Endothelial cell of umbilical vein (primary cell): ENCODE measurements around the gene SLC6A7. TPM values are rescaled to one million over a fixed set of nuclear protein-coding genes. Genes with fewer than 3 reads are reported as not detected.

ENCODE experiments used
- BruUV-seq: library from RNA; stranded (reverse); fragments of 400-500 nt; replicated peaks from 2 replicates; lab custom pipeline; 2021; lab: Mats Ljungman, UMichigan
- CTCF ChIA-PET: fragments of 300-600, 350-600 bp; sonication (Branson Sonifier 250); formaldehyde crosslinking; loops from one replicate; lab custom pipeline; 2021; ENCODE audit warnings: antibody characterized with exemption, inconsistent platforms; lab: Charles Lee
- POLR2A ChIA-PET: fragments of 300-600, 350-600 bp; sonication (Branson Sonifier 250); formaldehyde crosslinking; loops from one replicate; lab custom pipeline; 2021; ENCODE audit warnings: antibody characterized with exemption, inconsistent platforms; lab: Charles Lee
- DNase-seq: peaks from one replicate; pipeline ENCODE4 v3.0.0-alpha.2; 2011; ENCODE audit warnings: low read depth, low spot score
- FAIRE-seq: peaks from 2 replicates; lab custom pipeline; 2011; peaks lifted over from hg19 to GRCh38; lab: Jason Lieb, UNC
- H2AFZ ChIP-seq: 2 replicates; pipeline ENCODE4 v1.6.0; 2012; ENCODE audit warnings: low read depth, low read length, control low read depth, inconsistent platforms
- H3K27ac ChIP-seq: 2 replicates; pipeline ENCODE4 v1.5.1; 2011; ENCODE audit warnings: low read depth, mild to moderate bottlenecking, control low read depth, low read length, moderate library complexity; ENCODE audit not compliant: insufficient read depth
- H3K27me3 ChIP-seq, 2 experiments: 2 replicates each; pipeline versions ENCODE4 v1.6.0 to v1.6.1; 2011; ENCODE audit warnings: low read length in 2 of 2, mixed read lengths in 1 of 2; ENCODE audit not compliant: control insufficient read depth in 2 of 2, insufficient read depth in 2 of 2
- H3K36me3 ChIP-seq, 2 experiments: 2 replicates in 1 of 2; 3 replicates in 1 of 2; pipeline ENCODE4 v1.5.1; 2011; ENCODE audit warnings: low read length in 2 of 2, mild to moderate bottlenecking in 1 of 2, moderate library complexity in 1 of 2; ENCODE audit not compliant: control insufficient read depth in 2 of 2, insufficient read depth in 2 of 2; ENCODE audit errors: extremely low read depth in 1 of 2
- H3K4me1 ChIP-seq: 3 replicates; pipeline ENCODE4 v1.5.1; 2011; ENCODE audit warnings: mild to moderate bottlenecking, low read length; ENCODE audit not compliant: control insufficient read depth, insufficient read depth; ENCODE audit errors: extremely low read depth
- H3K4me2 ChIP-seq: 2 replicates; pipeline ENCODE4 v1.6.1; 2011; ENCODE audit warnings: low read length, control low read depth, mixed read lengths; ENCODE audit not compliant: insufficient read depth
- H3K4me3 ChIP-seq, 3 experiments: fragments of 200-600 bp in 1 of 3; sonication (generic), shearing (Covaris generic) in 1 of 3; replicated peaks in 1 of 3; 2 replicates each; pipeline ENCODE4 v1.5.1; 2011 to 2016; ENCODE audit warnings: control low read depth in 3 of 3, low read length in 3 of 3, mild to moderate bottlenecking in 2 of 3, inconsistent platforms in 1 of 3, low read depth in 1 of 3, moderate library complexity in 1 of 3; ENCODE audit not compliant: insufficient read depth in 1 of 3
- H3K79me2 ChIP-seq: 2 replicates; pipeline ENCODE4 v1.6.0; 2012; ENCODE audit warnings: low read length, inconsistent platforms; ENCODE audit not compliant: control insufficient read depth, insufficient read depth
- H3K9ac ChIP-seq: replicated peaks from 2 replicates; pipeline ENCODE3; 2011; ENCODE audit warnings: low read length, control low read depth; ENCODE audit not compliant: insufficient read depth; ENCODE audit errors: extremely low read depth
- H3K9me1 ChIP-seq: replicated peaks from 3 replicates; pipeline ENCODE4 v1.6.0; 2011; ENCODE audit warnings: mild to moderate bottlenecking, low read length; ENCODE audit not compliant: control insufficient read depth, insufficient read depth; ENCODE audit errors: extremely low read depth
- H3K9me3 ChIP-seq: replicated peaks from 2 replicates; pipeline ENCODE4 v1.5.1; 2012; ENCODE audit warnings: low read length, inconsistent platforms; ENCODE audit not compliant: control insufficient read depth, insufficient read depth
- H4K20me1 ChIP-seq: replicated peaks from 2 replicates; pipeline ENCODE3; 2011; ENCODE audit warnings: mild to moderate bottlenecking, low read length; ENCODE audit not compliant: control insufficient read depth, insufficient read depth; ENCODE audit errors: extremely low read depth
- EZH2 ChIP-seq: IDR thresholded peaks from 2 replicates; pipeline ENCODE4 v1.6.1; 2012; ENCODE audit warnings: borderline replicate concordance, low read depth, mild to moderate bottlenecking, moderate library complexity, low read length, inconsistent platforms; ENCODE audit not compliant: severe bottlenecking
- POLR2AphosphoS5 ChIP-seq: IDR thresholded peaks from 2 replicates; pipeline ENCODE4 v1.6.1; 2012; ENCODE audit warnings: low read depth, mild to moderate bottlenecking, control low read depth, low read length, moderate library complexity; ENCODE audit not compliant: insufficient read depth
- dilution Hi-C: fragments of 300-500 bp; cut with MboI; formaldehyde crosslinking; loops from one replicate; pipeline ENCODE4 v1.15.0; 2019; ENCODE audit warnings: low sequenced_read_pairs; ENCODE audit not compliant: extremely low pct_ligation_motif_present
- intact Hi-C: fragments of 100-400 bp; cut with micrococcal nuclease; formaldehyde crosslinking; loops from one replicate; pipeline ENCODE4 v1.10.0; 2022
- polyA plus RNA-seq, 4 experiments: library from polyadenylated mRNA; depleted of rRNA in 3 of 4; stranded (reverse) in 3 of 4; unstranded in 1 of 4; fragments of >200 nt; gene quantifications; 2 replicates each; pipeline versions ENCODE4 v1.2.1 to v1.2.3, GENCODE V29; 2011 to 2012; ENCODE audit warnings: missing spikeins in 1 of 4
- total RNA-seq: library from RNA; stranded (reverse); gene quantifications from 2 replicates; pipeline ENCODE4 v1.2.3, GENCODE V29; 2021
- TF ChIP-seq, protein P1 (sequence below), 2 donors: IDR thresholded peaks; 1 replicate in 1 of 2; 2 replicates in 1 of 2; pipeline ENCODE4 v1.5.1; 2011; ENCODE audit warnings: low read length in 2 of 2, mild to moderate bottlenecking in 2 of 2, moderate library complexity in 2 of 2, control low read depth in 1 of 2, inconsistent platforms in 1 of 2, low read depth in 1 of 2; ENCODE audit not compliant: insufficient read depth in 1 of 2; ENCODE audit errors: extremely low read depth in 1 of 2
- TF ChIP-seq, protein P2 (sequence below): IDR thresholded peaks from 2 replicates; pipeline ENCODE4 v1.6.1; 2011; ENCODE audit not compliant: insufficient read depth, insufficient read length

SLC6A7 gene
- total and polyA plus RNA-seq, 2 donors (not counting 3 experiments of a cell fraction or from before 2014, with no cell fraction given) = not detected

DNA sequence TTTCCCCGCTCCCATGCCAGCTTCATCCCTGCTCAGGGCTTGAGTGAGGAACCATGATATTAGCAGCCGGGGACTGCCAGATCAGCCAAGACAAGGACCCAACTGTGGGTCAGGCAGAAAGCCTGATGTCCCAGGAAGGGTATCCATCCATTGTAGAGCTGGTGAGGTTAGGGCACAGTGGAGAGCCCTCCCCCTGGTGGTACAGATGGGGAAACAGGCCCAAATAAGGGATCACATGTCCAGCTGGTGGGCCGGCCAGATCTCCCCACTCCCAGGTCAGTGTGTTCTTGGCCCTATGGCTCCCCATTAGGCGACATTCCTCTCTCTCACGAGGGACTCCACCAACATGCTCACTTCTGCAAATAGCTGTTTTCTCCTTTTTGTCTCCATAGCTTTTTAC is 14.3 kb upstream of the SLC6A7 start:
- no peaks in the 10 kb centered on the region for H3K4me1 ChIP-seq
- no peaks in the 10 kb centered on the region for H3K9me1 ChIP-seq
- no peak overlapping the region for H3K27ac ChIP-seq
- TF ChIP-seq POLR2AphosphoS5 = no peak
- TF ChIP-seq, protein P1, sequence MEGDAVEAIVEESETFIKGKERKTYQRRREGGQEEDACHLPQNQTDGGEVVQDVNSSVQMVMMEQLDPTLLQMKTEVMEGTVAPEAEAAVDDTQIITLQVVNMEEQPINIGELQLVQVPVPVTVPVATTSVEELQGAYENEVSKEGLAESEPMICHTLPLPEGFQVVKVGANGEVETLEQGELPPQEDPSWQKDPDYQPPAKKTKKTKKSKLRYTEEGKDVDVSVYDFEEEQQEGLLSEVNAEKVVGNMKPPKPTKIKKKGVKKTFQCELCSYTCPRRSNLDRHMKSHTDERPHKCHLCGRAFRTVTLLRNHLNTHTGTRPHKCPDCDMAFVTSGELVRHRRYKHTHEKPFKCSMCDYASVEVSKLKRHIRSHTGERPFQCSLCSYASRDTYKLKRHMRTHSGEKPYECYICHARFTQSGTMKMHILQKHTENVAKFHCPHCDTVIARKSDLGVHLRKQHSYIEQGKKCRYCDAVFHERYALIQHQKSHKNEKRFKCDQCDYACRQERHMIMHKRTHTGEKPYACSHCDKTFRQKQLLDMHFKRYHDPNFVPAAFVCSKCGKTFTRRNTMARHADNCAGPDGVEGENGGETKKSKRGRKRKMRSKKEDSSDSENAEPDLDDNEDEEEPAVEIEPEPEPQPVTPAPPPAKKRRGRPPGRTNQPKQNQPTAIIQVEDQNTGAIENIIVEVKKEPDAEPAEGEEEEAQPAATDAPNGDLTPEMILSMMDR (IDR thresholded peaks at IDR 0.05; ENCODE audit: extremely low read depth in 1 of 2, insufficient read depth in 1 of 2, low read depth in 1 of 2, low read length in 2 of 2) = peak; percentile 48 to 77
- FAIRE-seq = peak; percentile 81
- H2AFZ ChIP-seq = no peak overlapping the region
- no peak overlapping the region for H3K9ac ChIP-seq
- H3K36me3 ChIP-seq = no peaks in the 10 kb centered on the region
- DNase-seq = peak; percentile 34
- no peak overlapping the region for H3K4me3 ChIP-seq
- POLR2A ChIA-PET = no interaction called here
- H3K27me3 ChIP-seq = peaks cover 6 to 10% of the 10 kb centered on the region in 2 experiments
- BruUV-seq = no TSS peak
- no peaks in the 10 kb centered on the region for H3K9me3 ChIP-seq
- no peak overlapping the region for H3K4me2 ChIP-seq
- no peaks in the 10 kb centered on the region for H3K79me2 ChIP-seq
- dilution Hi-C loops = no loop called here
- H4K20me1 ChIP-seq = no peaks in the 10 kb centered on the region
- intact Hi-C loops = loop anchor here (1.0 to 2.0 kb wide), 3 partner anchors 15 to 175 kb away; partner anchors contain the start of genes HMGXB3 and TIGD6
- CTCF ChIA-PET = interaction anchor here (0.5 to 2.9 kb wide), 28 partner anchors 10 to 344 kb away, joined by 3 to 27 read pairs (median 4); partner anchors contain the start of gene PDGFRB

DNA sequence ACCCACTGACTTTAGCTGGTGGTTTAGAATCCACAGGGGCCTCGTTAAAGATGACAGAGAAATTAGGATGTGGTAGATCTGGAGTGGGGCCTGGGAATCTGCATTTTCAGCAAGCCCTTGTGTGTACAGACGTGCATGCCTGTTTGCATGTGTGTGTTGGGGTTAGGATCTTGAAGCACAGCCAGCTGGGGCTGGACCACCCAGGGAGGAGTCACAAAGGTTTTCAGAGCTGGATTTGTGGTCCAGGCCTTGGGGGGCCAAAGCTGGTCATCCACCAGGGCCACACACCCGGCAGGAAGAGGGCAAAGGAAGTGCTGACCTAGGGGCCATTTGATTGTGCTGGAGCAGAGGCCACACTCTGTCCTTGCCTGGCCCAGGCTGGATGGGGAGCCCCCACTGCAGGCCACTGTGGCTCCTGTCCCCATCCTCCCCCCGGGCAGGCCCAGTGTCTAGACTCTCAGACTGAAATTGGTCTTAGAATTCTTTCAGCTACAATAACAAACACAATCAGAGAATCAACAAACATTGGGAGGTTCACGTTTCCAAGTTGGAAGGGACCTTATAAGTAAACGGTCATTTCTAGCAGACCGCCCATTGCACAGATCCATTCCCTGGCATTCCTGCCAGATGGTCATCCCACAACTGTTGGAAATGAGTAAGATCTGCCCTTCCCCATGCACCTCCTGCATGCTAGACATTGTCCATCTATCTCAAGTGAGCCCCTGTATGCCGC is 13.0 kb upstream of the SLC6A7 start:
- Histone ChIP-seq H3K4me3 (no peak overlapping the region), H3K36me3 (no peaks in the 10 kb centered on the region), H3K27ac (no peak overlapping the region), H4K20me1 (no peaks in the 10 kb centered on the region), H3K27me3 (peaks cover 6 to 8% of the 10 kb centered on the region in 2 experiments), H3K9me3 (no peaks in the 10 kb centered on the region), H3K79me2 (no peaks in the 10 kb centered on the region), H2AFZ (no peak overlapping the region), H3K9ac (no peak overlapping the region), H3K4me2 (no peak overlapping the region), H3K4me1 (no peaks in the 10 kb centered on the region), H3K9me1 (no peaks in the 10 kb centered on the region)
- BruUV-seq = no TSS peak
- FAIRE-seq (no peak), DNase-seq (no peak)
- ChIA-PET POLR2A (no interaction called here), CTCF (interaction anchor here (0.8 to 2.9 kb wide), 15 partner anchors 9 to 346 kb away, joined by 3 to 27 read pairs (median 5); partner anchors contain the start of gene PDGFRB)
- dilution Hi-C loops (no loop called here), intact Hi-C loops (no loop called here)
- TF ChIP-seq, protein P2, sequence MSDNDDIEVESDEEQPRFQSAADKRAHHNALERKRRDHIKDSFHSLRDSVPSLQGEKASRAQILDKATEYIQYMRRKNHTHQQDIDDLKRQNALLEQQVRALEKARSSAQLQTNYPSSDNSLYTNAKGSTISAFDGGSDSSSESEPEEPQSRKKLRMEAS = no peak
- TF ChIP-seq EZH2 = no peak
